Measurements from ENCODE around the gene NPC2.
"Not testable (repeated sequence)": the region's sequence is repeated elsewhere in the genome, so short reads cannot be mapped to it uniquely, and the experiment has no call there.

NPC2 gene

DNA sequence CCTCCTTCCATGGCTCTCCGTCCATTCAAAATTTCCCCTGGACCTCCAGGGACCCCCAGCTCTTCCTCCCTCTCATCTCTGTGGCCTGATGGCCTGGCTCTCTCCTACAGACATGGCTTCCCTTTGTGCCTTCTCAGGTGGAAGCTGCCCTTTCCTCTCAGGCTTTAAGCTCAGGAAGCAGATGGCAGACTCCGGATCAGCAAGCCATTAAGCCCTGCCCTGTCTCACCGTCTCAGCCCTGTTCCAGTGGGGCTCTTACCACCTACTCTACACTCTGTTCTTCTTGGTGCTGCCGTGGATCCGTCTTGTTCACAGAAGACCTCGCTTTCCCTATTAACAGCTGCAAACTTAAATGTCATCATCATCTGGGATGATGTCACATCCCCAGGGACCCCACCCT, 33.1 kb downstream of the NPC2 start:
- Mint-ChIP-seq H3K27ac (no peak overlapping the region), H3K27me3 (ENCODE audit: low read depth, poor library complexity) (peaks cover 19% of the 10 kb centered on the region), H3K9me3 (peaks cover 8% of the 10 kb centered on the region), H3K4me3 (no peak overlapping the region), H3K36me3 (ENCODE audit: low read depth) (no peaks in the 10 kb centered on the region), H3K4me1 (peaks cover 26% of the 10 kb centered on the region)
- TF ChIP-seq, protein P1, sequence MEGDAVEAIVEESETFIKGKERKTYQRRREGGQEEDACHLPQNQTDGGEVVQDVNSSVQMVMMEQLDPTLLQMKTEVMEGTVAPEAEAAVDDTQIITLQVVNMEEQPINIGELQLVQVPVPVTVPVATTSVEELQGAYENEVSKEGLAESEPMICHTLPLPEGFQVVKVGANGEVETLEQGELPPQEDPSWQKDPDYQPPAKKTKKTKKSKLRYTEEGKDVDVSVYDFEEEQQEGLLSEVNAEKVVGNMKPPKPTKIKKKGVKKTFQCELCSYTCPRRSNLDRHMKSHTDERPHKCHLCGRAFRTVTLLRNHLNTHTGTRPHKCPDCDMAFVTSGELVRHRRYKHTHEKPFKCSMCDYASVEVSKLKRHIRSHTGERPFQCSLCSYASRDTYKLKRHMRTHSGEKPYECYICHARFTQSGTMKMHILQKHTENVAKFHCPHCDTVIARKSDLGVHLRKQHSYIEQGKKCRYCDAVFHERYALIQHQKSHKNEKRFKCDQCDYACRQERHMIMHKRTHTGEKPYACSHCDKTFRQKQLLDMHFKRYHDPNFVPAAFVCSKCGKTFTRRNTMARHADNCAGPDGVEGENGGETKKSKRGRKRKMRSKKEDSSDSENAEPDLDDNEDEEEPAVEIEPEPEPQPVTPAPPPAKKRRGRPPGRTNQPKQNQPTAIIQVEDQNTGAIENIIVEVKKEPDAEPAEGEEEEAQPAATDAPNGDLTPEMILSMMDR (IDR thresholded peaks at IDR 0.05): no peak
- DNase-seq: no peak

DNA sequence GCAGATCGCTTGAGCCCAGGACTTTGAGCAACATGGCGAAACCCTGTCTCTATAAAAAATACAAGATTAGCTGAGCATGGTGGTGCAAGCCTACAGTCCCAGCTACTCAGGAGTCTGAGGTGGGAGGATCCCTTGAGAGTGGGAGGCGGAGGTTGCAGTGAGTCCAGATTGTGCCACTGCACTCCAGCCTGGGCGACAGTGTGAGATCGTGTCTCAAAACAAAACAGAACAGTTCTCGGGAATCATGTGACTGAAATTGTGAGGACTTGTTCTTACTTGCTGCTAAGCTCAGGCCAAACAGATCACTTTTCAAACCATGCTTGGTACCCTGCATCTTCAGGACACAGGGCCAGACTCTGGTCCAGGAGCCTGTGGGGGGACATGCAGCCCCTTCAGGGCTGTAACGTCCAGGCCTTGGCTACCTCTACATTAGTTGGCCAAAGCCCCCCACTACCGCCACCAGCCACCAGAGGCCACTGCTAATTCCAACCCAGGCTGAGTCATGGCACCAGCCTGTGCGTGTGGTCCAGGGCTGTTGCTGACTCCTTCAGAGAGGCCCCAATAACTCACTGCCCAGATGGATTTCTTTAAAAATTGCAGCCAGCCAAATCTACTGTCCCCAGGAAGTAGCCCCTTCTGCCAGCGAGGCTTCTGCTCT, 33.7 kb downstream of the NPC2 start:
- no peak overlapping the region for H3K4me3 Mint-ChIP-seq
- TF ChIP-seq, protein P1 (IDR thresholded peaks at IDR 0.05): peak; percentile 54
- H3K9me3 Mint-ChIP-seq: peaks cover 12% of the 10 kb centered on the region
- peaks cover 19% of the 10 kb centered on the region for H3K27me3 Mint-ChIP-seq (ENCODE audit: low read depth, poor library complexity)
- peak; percentile 49 for DNase-seq
- no peak overlapping the region for H3K27ac Mint-ChIP-seq
- H3K4me1 Mint-ChIP-seq: peaks cover 26% of the 10 kb centered on the region
- H3K36me3 Mint-ChIP-seq (ENCODE audit: low read depth): peaks cover 5% of the 10 kb centered on the region

DNA sequence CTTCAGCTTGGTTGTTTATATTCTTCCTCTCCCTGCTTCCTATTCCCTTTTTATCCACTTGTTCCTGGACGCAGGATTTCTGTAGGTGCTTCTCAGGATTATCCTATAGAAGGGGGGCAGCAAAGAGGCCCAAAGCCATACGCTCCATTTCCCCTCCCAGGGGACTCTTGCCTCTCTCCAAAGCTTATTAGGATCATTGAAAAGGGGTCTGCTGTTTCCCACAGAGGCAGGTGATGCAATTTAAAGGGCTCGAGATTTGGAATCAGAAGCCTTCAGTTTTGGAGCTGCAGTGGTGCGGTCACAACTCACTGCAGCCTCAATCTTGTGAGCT, 35.6 kb downstream of the NPC2 start:
- peaks cover 5% of the 10 kb centered on the region for H3K36me3 Mint-ChIP-seq (ENCODE audit: low read depth)
- no peak overlapping the region for H3K4me3 Mint-ChIP-seq
- no peak for DNase-seq
- H3K9me3 Mint-ChIP-seq: peaks cover 28% of the 10 kb centered on the region
- peaks cover 21% of the 10 kb centered on the region for H3K27me3 Mint-ChIP-seq (ENCODE audit: low read depth, poor library complexity)
- TF ChIP-seq, protein P1 (IDR thresholded peaks at IDR 0.05): no peak
- H3K27ac Mint-ChIP-seq: peak overlapping the region; percentile 29
- H3K4me1 Mint-ChIP-seq: peaks cover 26% of the 10 kb centered on the region

DNA sequence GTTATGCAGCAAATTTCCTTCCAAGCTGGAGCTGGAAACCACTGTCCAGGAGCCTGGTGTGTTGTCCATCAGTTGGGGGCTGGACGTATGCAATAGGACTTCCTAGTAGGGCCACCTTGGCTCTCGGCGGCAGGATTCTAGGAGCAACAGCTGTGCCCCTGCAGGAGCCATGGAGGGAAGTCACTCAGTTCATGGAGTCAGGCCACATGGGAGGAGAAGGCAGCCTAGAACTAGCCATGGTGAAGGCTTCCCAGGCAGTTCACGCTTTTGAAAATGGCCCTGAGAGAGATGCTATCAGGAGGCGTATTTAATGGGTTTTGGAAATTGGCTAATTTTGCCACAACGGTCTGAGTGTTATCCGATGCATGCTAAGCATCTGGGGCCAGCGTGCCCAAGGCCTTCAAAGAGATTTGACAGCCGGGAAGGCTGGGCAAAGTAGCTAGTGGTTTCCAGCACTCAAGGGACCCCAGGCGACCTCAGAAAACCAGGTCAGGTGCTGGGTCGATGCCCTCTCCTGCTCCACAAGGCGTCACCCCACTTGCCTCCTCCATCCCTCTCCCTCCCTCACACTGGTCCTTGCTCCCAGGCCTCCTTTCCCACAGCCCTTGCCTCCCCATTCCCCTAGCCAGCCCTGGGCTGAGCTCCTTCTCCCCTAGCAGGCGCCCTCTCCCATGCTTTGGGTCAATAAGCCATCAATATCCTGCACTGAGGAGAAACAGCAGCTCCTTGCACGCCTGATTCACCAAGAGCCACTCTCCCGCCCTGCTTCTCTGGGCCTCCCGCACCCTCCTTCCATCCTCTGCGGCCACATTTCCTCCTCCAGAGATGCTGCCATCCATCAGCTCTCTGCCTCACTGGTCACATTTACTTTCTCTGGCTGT, 36.2 kb downstream of the NPC2 start:
- H3K27ac Mint-ChIP-seq: peak overlapping the region; percentile 29
- peaks cover 26% of the 10 kb centered on the region for H3K4me1 Mint-ChIP-seq
- H3K36me3 Mint-ChIP-seq (ENCODE audit: low read depth): peaks cover 5% of the 10 kb centered on the region
- peaks cover 32% of the 10 kb centered on the region for H3K9me3 Mint-ChIP-seq
- H3K4me3 Mint-ChIP-seq: no peak overlapping the region
- peak; percentile 36 for DNase-seq
- H3K27me3 Mint-ChIP-seq (ENCODE audit: low read depth, poor library complexity): peaks cover 24% of the 10 kb centered on the region
- TF ChIP-seq, protein P1 (IDR thresholded peaks at IDR 0.05): no peak

DNA sequence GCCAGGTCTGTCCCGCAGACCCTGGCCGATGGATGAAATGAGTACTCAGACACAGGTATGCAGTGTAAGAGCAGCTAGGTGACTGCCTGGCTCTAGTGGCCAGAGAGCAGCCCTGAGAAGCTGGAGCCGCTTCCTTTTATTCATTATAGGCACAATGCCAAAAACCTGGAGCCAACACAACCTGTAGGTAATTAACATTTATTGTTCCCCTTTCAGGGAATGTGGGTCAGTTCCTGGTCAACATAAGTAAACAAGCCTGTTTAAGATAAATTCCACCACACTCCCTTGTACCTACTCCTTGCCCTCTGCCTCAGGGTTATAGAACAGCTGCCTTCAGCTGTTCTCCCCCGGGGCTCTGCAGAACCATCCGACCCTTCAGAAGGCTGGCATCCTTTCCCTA, 38.7 kb downstream of the NPC2 start:
- Mint-ChIP-seq H3K4me1 (peaks cover 14% of the 10 kb centered on the region), H3K9me3 (peaks cover 32% of the 10 kb centered on the region), H3K27me3 (ENCODE audit: low read depth, poor library complexity) (peaks cover 19% of the 10 kb centered on the region)
- not testable (repeated sequence) for H3K4me3 Mint-ChIP-seq; H3K27ac Mint-ChIP-seq; H3K36me3 Mint-ChIP-seq (ENCODE audit: low read depth); DNase-seq

DNA sequence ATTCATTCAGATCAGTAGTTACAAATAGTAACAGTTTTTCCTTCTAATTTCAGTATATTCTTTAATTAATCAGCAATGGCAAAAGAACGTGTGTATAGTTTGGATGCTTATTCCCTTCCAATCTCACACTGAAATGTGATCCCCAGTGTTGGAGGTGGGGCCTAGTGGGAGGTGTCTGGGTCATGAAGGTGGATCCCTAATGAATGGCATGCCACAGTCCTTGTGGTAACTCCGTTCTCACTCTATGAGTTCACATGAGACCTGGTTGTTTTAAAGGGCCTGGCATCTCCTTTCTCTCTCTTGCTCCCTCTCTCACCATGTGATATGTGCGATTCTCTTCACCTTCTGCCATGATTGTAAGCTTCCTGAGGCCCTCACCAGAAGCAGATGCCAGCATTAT, 48.2 kb downstream of the NPC2 start:
- Mint-ChIP-seq H3K4me1 (peaks cover 5% of the 10 kb centered on the region), H3K9me3 (no peaks in the 10 kb centered on the region), H3K27ac (no peak overlapping the region), H3K36me3 (ENCODE audit: low read depth) (no peaks in the 10 kb centered on the region), H3K4me3 (no peak overlapping the region), H3K27me3 (ENCODE audit: low read depth, poor library complexity) (peaks cover 17% of the 10 kb centered on the region)
- TF ChIP-seq, protein P1 (IDR thresholded peaks at IDR 0.05): no peak
- no peak for DNase-seq

All from nephron progenitor cell (in vitro differentiated cells).